GM23338 (cell line): ENCODE results near the gene SPRY1. TPM values are rescaled to one million over a fixed set of nuclear protein-coding genes. Genes with fewer than 3 reads are reported as not detected.

Experiments
- ATAC-seq: fragments of 200-7000 bp; cut with Tn5 transposase; 3 replicates; pipeline ENCODE4 v1.9.1; 2020
- DNase-seq: peaks from one replicate; pipeline ENCODE4 v3.0.0-alpha.2; 2015; ENCODE audit warnings: low spot score
- H2AFZ ChIP-seq: fragments of 200-600 bp; sonication (generic); 2 replicates; pipeline ENCODE4 v1.8.0; 2016; ENCODE audit warnings: antibody characterized with exemption, mild to moderate bottlenecking, moderate library complexity
- H3F3A ChIP-seq: fragments of 200-600 bp; sonication (generic); replicated peaks from 2 replicates; pipeline ENCODE4 v1.8.0; 2017; ENCODE audit warnings: antibody characterized with exemption, mixed run types, low read depth
- H3K27ac ChIP-seq: fragments of 200-600 bp; sonication (generic); 2 replicates; pipeline ENCODE4 v1.6.1; 2016; ENCODE audit warnings: low read depth
- H3K27me3 ChIP-seq: fragments of 200-600 bp; sonication (generic); 2 replicates; pipeline ENCODE4 v1.8.0; 2016; ENCODE audit warnings: mild to moderate bottlenecking, mixed run types, moderate library complexity; ENCODE audit not compliant: insufficient read depth
- H3K36me3 ChIP-seq: fragments of 200-600 bp; sonication (generic); 2 replicates; pipeline ENCODE4 v1.8.0; 2016; ENCODE audit warnings: mild to moderate bottlenecking; ENCODE audit not compliant: insufficient read depth
- H3K4me1 ChIP-seq: fragments of 200-600 bp; sonication (generic); 2 replicates; pipeline ENCODE4 v1.8.0; 2016; ENCODE audit warnings: mild to moderate bottlenecking, moderate library complexity; ENCODE audit not compliant: insufficient read depth
- H3K4me2 ChIP-seq: fragments of 200-600 bp; sonication (generic); 2 replicates; pipeline ENCODE4 v1.7.1; 2017; ENCODE audit warnings: mixed run types
- H3K4me3 ChIP-seq: fragments of 200-600 bp; sonication (generic); 2 replicates; pipeline ENCODE4 v1.6.1; 2016; ENCODE audit warnings: mixed run types
- H3K79me2 ChIP-seq: fragments of 200-600 bp; sonication (generic); replicated peaks from 2 replicates; pipeline ENCODE4 v1.8.0; 2017; ENCODE audit warnings: mild to moderate bottlenecking; ENCODE audit not compliant: insufficient read depth
- H3K9me2 ChIP-seq: fragments of 200-600 bp; sonication (generic); 2 replicates; pipeline ENCODE4 v1.8.0; 2017; ENCODE audit not compliant: insufficient read depth
- H4K20me1 ChIP-seq: fragments of 200-600 bp; sonication (generic); replicated peaks from 2 replicates; pipeline ENCODE4 v1.8.0; 2017; ENCODE audit warnings: mild to moderate bottlenecking; ENCODE audit not compliant: insufficient read depth
- H3K27ac Mint-ChIP-seq: 2 replicates; pipeline ENCODE4 v1.8.0; 2020; ENCODE audit warnings: inconsistent platforms, mild to moderate bottlenecking, moderate library complexity, mixed read lengths
- H3K27me3 Mint-ChIP-seq: 3 replicates; pipeline ENCODE4 v1.8.0; 2022; ENCODE audit warnings: low read depth, mild to moderate bottlenecking, moderate library complexity, mixed read lengths, inconsistent platforms; ENCODE audit not compliant: insufficient read depth, poor library complexity
- H3K36me3 Mint-ChIP-seq: 3 replicates; pipeline ENCODE4 v1.8.0; 2021; ENCODE audit warnings: low read depth, mild to moderate bottlenecking, inconsistent platforms, moderate library complexity, mixed read lengths
- H3K4me1 Mint-ChIP-seq: 3 replicates; pipeline ENCODE4 v1.8.0; 2020; ENCODE audit warnings: mild to moderate bottlenecking, inconsistent platforms, mixed read lengths
- H3K4me3 Mint-ChIP-seq: 3 replicates; pipeline ENCODE4 v1.8.0; 2021; ENCODE audit warnings: moderate library complexity, mild to moderate bottlenecking, inconsistent platforms, mixed read lengths
- H3K9me3 Mint-ChIP-seq: 3 replicates; pipeline ENCODE4 v1.8.0; 2020; ENCODE audit warnings: moderate library complexity, mild to moderate bottlenecking, inconsistent platforms, mixed read lengths
- CREB1 ChIP-seq: fragments of 250-450 bp; sonication (Bioruptor Pico); IDR thresholded peaks from 2 replicates; pipeline ENCODE4 v1.5.0; 2020; ENCODE audit warnings: low read depth, mild to moderate bottlenecking, moderate library complexity
- ETS1 ChIP-seq: IDR thresholded peaks from 2 replicates; pipeline ENCODE4 v1.6.1; 2016; ENCODE audit warnings: antibody characterized with exemption
- EZH2 ChIP-seq: fragments of 200-600 bp; sonication (generic); IDR thresholded peaks from one replicate; pipeline ENCODE4 v1.8.0; 2017; ENCODE audit warnings: antibody characterized with exemption, mild to moderate bottlenecking, low read depth; ENCODE audit not compliant: unreplicated experiment
- EZH2phosphoT487 ChIP-seq: fragments of 200-600 bp; sonication (generic); IDR thresholded peaks from one replicate; pipeline ENCODE4 v1.8.1; 2018; ENCODE audit warnings: antibody characterized with exemption; ENCODE audit not compliant: unreplicated experiment
- JUNB ChIP-seq: IDR thresholded peaks from one replicate; pipeline ENCODE4 v1.6.1; 2016; ENCODE audit warnings: antibody characterized with exemption; ENCODE audit not compliant: unreplicated experiment
- NANOG ChIP-seq: IDR thresholded peaks from 2 replicates; pipeline ENCODE4 v1.6.1; 2016; ENCODE audit warnings: antibody characterized with exemption, borderline replicate concordance
- POLR2AphosphoS5 ChIP-seq: IDR thresholded peaks from 2 replicates; pipeline ENCODE4 v1.6.1; 2016; ENCODE audit warnings: antibody characterized with exemption, low read depth
- STAT1 ChIP-seq: IDR thresholded peaks from one replicate; pipeline ENCODE4 v1.6.1; 2016; ENCODE audit warnings: antibody characterized with exemption; ENCODE audit not compliant: unreplicated experiment
- ZNF114 ChIP-seq: fragments of 250-450 bp; sonication (Bioruptor Pico); IDR thresholded peaks from 2 replicates; pipeline ENCODE4 v1.5.0; 2020; ENCODE audit warnings: mild to moderate bottlenecking, moderate library complexity
- ZNF331 ChIP-seq: fragments of 250-450 bp; sonication (Bioruptor Pico); IDR thresholded peaks from 2 replicates; pipeline ENCODE4 v1.5.0; 2020; ENCODE audit warnings: low read depth, mild to moderate bottlenecking, moderate library complexity
- polyA plus RNA-seq: library from polyadenylated mRNA; unstranded; fragments of >200 nt; fragmentation: Nextera tagmentation; extraction: Ambion mirVana; gene quantifications from 2 replicates; pipeline ENCODE4 v1.2.1, GENCODE V29; 2016
- total RNA-seq: library from RNA; depleted of rRNA; stranded (reverse); fragments of >200 nt; shearing (Covaris generic); gene quantifications from 2 replicates; pipeline ENCODE4 v1.2.3, GENCODE V29; 2014
- TF ChIP-seq, protein P1 (sequence below): fragments of 250-450 bp; sonication (Bioruptor Pico); IDR thresholded peaks from 2 replicates; pipeline ENCODE4 v1.5.0; 2020; ENCODE audit warnings: mild to moderate bottlenecking, moderate library complexity
- TF ChIP-seq, protein P2 (sequence below), 2 experiments: fragments of 200-600 bp in 1 of 2; sonication (generic) in 1 of 2; conservative IDR thresholded peaks; 2 replicates each; pipeline versions ENCODE4 v1.5.1 to v1.6.1; 2016 to 2017; ENCODE audit warnings: antibody characterized with exemption in 2 of 2, low read depth in 2 of 2, mild to moderate bottlenecking in 2 of 2, moderate library complexity in 1 of 2
- TF ChIP-seq, protein P3 (sequence below): IDR thresholded peaks from one replicate; pipeline ENCODE4 v1.6.1; 2018; ENCODE audit warnings: antibody characterized with exemption; ENCODE audit not compliant: unreplicated experiment

Gene SPRY1
- total and polyA plus RNA-seq, 2 experiments from 2014 or later, result 62.8 to 103 TPM

DNA sequence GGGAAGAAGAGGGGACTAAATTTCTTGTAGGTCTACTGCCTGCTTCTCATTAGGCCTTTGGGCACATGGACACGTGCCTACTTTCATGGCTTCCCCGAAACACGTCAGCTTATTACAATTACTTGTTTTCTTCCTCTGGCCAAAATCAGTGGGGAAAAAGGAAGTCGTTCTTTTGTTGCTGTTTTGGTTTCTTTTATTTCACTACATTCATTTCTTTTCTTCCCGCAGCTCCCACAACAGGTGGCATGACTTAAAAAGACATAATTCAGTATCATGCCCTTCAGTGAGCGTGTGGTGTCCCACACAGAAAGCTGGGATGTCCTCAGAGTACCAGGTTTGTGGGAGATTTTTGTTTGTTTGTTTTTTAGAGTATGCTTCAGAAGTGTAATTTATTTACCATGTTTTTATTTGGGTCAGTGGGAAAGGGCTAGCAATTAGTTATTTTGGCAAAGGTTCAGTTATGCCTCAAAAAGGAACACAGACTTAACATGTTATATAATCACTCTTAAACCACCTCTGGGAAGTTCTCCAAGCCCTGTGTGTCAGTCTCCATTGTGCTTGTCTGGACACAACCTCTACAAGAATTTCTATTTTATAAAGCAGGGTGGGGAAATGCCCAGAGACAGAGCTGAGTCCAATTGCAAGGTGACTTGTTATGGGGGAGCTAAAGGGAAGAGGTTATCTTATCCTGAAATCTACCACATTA lies 44.2 kb upstream of the SPRY1 start:
- Histone ChIP-seq H4K20me1 (no peaks in the 10 kb centered on the region), H3K4me1 (0 out of 2 replicates have a peak, but pooled peaks cover 4% of the 10 kb centered on the region), H3K4me2 (no peak overlapping the region), H3K79me2 (no peaks in the 10 kb centered on the region), H2AFZ (peak overlapping the region; percentile 19; the same call in 1 of the 2 replicates), H3K36me3 (no peaks in the 10 kb centered on the region), H3K27ac (no peak overlapping the region), H3K27me3 (no peaks in the 10 kb centered on the region), H3K4me3 (no peak overlapping the region), H3K9me2 (0 out of 2 replicates have a peak, but pooled peaks cover 2% of the 10 kb centered on the region), H3F3A (no peaks in the 10 kb centered on the region)
- Mint-ChIP-seq H3K4me1 (peaks cover 11% of the 10 kb centered on the region), H3K4me3 (no peak overlapping the region), H3K36me3 (no peaks in the 10 kb centered on the region), H3K27ac (no peak overlapping the region), H3K27me3 (peaks cover 4% of the 10 kb centered on the region), H3K9me3 (no peaks in the 10 kb centered on the region)
- DNase-seq (no peak), ATAC-seq (no peak)
- TF ChIP-seq NANOG, result no peak
- no peak for TF ChIP-seq EZH2phosphoT487
- TF ChIP-seq, protein P1, sequence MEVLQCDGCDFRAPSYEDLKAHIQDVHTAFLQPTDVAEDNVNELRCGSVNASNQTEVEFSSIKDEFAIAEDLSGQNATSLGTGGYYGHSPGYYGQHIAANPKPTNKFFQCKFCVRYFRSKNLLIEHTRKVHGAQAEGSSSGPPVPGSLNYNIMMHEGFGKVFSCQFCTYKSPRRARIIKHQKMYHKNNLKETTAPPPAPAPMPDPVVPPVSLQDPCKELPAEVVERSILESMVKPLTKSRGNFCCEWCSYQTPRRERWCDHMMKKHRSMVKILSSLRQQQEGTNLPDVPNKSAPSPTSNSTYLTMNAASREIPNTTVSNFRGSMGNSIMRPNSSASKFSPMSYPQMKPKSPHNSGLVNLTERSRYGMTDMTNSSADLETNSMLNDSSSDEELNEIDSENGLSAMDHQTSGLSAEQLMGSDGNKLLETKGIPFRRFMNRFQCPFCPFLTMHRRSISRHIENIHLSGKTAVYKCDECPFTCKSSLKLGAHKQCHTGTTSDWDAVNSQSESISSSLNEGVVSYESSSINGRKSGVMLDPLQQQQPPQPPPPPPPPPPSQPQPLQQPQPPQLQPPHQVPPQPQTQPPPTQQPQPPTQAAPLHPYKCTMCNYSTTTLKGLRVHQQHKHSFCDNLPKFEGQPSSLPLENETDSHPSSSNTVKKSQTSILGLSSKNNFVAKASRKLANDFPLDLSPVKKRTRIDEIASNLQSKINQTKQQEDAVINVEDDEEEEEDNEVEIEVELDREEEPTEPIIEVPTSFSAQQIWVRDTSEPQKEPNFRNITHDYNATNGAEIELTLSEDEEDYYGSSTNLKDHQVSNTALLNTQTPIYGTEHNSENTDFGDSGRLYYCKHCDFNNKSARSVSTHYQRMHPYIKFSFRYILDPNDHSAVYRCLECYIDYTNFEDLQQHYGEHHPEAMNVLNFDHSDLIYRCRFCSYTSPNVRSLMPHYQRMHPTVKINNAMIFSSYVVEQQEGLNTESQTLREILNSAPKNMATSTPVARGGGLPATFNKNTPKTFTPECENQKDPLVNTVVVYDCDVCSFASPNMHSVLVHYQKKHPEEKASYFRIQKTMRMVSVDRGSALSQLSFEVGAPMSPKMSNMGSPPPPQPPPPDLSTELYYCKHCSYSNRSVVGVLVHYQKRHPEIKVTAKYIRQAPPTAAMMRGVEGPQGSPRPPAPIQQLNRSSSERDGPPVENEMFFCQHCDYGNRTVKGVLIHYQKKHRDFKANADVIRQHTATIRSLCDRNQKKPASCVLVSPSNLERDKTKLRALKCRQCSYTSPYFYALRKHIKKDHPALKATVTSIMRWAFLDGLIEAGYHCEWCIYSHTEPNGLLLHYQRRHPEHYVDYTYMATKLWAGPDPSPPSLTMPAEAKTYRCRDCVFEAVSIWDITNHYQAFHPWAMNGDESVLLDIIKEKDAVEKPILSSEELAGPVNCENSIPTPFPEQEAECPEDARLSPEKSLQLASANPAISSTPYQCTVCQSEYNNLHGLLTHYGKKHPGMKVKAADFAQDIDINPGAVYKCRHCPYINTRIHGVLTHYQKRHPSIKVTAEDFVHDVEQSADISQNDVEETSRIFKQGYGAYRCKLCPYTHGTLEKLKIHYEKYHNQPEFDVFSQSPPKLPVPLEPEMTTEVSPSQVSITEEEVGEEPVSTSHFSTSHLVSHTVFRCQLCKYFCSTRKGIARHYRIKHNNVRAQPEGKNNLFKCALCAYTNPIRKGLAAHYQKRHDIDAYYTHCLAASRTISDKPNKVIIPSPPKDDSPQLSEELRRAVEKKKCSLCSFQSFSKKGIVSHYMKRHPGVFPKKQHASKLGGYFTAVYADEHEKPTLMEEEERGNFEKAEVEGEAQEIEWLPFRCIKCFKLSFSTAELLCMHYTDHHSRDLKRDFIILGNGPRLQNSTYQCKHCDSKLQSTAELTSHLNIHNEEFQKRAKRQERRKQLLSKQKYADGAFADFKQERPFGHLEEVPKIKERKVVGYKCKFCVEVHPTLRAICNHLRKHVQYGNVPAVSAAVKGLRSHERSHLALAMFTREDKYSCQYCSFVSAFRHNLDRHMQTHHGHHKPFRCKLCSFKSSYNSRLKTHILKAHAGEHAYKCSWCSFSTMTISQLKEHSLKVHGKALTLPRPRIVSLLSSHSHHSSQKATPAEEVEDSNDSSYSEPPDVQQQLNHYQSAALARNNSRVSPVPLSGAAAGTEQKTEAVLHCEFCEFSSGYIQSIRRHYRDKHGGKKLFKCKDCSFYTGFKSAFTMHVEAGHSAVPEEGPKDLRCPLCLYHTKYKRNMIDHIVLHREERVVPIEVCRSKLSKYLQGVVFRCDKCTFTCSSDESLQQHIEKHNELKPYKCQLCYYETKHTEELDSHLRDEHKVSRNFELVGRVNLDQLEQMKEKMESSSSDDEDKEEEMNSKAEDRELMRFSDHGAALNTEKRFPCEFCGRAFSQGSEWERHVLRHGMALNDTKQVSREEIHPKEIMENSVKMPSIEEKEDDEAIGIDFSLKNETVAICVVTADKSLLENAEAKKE (CRISPR knock-in tag), result no peak
- TF ChIP-seq STAT1, result no peak
- TF ChIP-seq JUNB, result no peak
- no peak for TF ChIP-seq ZNF331
- TF ChIP-seq, protein P2, sequence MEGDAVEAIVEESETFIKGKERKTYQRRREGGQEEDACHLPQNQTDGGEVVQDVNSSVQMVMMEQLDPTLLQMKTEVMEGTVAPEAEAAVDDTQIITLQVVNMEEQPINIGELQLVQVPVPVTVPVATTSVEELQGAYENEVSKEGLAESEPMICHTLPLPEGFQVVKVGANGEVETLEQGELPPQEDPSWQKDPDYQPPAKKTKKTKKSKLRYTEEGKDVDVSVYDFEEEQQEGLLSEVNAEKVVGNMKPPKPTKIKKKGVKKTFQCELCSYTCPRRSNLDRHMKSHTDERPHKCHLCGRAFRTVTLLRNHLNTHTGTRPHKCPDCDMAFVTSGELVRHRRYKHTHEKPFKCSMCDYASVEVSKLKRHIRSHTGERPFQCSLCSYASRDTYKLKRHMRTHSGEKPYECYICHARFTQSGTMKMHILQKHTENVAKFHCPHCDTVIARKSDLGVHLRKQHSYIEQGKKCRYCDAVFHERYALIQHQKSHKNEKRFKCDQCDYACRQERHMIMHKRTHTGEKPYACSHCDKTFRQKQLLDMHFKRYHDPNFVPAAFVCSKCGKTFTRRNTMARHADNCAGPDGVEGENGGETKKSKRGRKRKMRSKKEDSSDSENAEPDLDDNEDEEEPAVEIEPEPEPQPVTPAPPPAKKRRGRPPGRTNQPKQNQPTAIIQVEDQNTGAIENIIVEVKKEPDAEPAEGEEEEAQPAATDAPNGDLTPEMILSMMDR (conservative IDR thresholded peaks at IDR 0.05; ENCODE audit: low read depth in 2 of 2), result no peak
- no peak for TF ChIP-seq EZH2
- TF ChIP-seq, protein P3, sequence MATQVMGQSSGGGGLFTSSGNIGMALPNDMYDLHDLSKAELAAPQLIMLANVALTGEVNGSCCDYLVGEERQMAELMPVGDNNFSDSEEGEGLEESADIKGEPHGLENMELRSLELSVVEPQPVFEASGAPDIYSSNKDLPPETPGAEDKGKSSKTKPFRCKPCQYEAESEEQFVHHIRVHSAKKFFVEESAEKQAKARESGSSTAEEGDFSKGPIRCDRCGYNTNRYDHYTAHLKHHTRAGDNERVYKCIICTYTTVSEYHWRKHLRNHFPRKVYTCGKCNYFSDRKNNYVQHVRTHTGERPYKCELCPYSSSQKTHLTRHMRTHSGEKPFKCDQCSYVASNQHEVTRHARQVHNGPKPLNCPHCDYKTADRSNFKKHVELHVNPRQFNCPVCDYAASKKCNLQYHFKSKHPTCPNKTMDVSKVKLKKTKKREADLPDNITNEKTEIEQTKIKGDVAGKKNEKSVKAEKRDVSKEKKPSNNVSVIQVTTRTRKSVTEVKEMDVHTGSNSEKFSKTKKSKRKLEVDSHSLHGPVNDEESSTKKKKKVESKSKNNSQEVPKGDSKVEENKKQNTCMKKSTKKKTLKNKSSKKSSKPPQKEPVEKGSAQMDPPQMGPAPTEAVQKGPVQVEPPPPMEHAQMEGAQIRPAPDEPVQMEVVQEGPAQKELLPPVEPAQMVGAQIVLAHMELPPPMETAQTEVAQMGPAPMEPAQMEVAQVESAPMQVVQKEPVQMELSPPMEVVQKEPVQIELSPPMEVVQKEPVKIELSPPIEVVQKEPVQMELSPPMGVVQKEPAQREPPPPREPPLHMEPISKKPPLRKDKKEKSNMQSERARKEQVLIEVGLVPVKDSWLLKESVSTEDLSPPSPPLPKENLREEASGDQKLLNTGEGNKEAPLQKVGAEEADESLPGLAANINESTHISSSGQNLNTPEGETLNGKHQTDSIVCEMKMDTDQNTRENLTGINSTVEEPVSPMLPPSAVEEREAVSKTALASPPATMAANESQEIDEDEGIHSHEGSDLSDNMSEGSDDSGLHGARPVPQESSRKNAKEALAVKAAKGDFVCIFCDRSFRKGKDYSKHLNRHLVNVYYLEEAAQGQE, result no peak
- no peak for TF ChIP-seq ZNF114 (CRISPR knock-in tag)
- TF ChIP-seq CREB1 (CRISPR knock-in tag), result no peak
- no peak for TF ChIP-seq ETS1
- no peak for TF ChIP-seq POLR2AphosphoS5
